ENCODE measurements around the gene TP53TG3.
"Not testable (repeated sequence)": the region's sequence is repeated elsewhere in the genome, so short reads cannot be mapped to it uniquely, and the experiment has no call there.

Gene TP53TG3

GRCh38 chr16:32676065-32676464, at the start of gene TP53TG3:
TSS of gene TP53TG3 (minus strand) at chr16:32676165. CDS start at chr16:32676097, 68 bp downstream.
- CTCF ChIA-PET; POLR2A ChIA-PET; DNase-seq (ENCODE audit: extremely low spot score): not testable (repeated sequence)

- CTCF ChIA-PET; DNase-seq (ENCODE audit: extremely low spot score); POLR2A ChIA-PET: not testable (repeated sequence)
Observed at GRCh38 chr16:32650876-32651275, 25.1 kb downstream of the TP53TG3 start.

- CTCF ChIA-PET; DNase-seq (ENCODE audit: extremely low spot score); POLR2A ChIA-PET: not testable (repeated sequence)
Observed at GRCh38 chr16:32647562-32647961, 28.4 kb downstream of the TP53TG3 start.

- POLR2A ChIA-PET; DNase-seq (ENCODE audit: extremely low spot score); CTCF ChIA-PET: not testable (repeated sequence)
Observed at GRCh38 chr16:32646780-32647179, 29.2 kb downstream of the TP53TG3 start.

GRCh38 chr16:32646177-32646576, 29.8 kb downstream of the TP53TG3 start:
- POLR2A ChIA-PET; DNase-seq (ENCODE audit: extremely low spot score); CTCF ChIA-PET: not testable (repeated sequence)

GRCh38 chr16:32645278-32645908, 30.6 kb downstream of the TP53TG3 start:
- DNase-seq (ENCODE audit: extremely low spot score); CTCF ChIA-PET; POLR2A ChIA-PET: not testable (repeated sequence)

GRCh38 chr16:32644715-32645114, 31.2 kb downstream of the TP53TG3 start:
- DNase-seq (ENCODE audit: extremely low spot score); POLR2A ChIA-PET; CTCF ChIA-PET: not testable (repeated sequence)

- CTCF ChIA-PET; DNase-seq (ENCODE audit: extremely low spot score); POLR2A ChIA-PET: not testable (repeated sequence)
Observed at GRCh38 chr16:32637614-32638013, 38.4 kb downstream of the TP53TG3 start.

GRCh38 chr16:32632096-32632495, 43.9 kb downstream of the TP53TG3 start:
- DNase-seq (ENCODE audit: extremely low spot score); POLR2A ChIA-PET; CTCF ChIA-PET: not testable (repeated sequence)

Data from HEK293T (cell line).